WTC11 (cell line): ENCODE measurements around the gene SVIL. TPM values are rescaled to one million over a fixed set of nuclear protein-coding genes. Genes with fewer than 3 reads are reported as not detected.

Source experiments
- ATAC-seq: fragments of 200-7000 bp; cut with Tn5 transposase; 2 replicates; pipeline ENCODE4 v1.10.0; 2021; ENCODE audit warnings: mild to moderate bottlenecking, moderate library complexity
- CTCF ChIA-PET: fragments of 300-600 bp; sonication (Branson Sonifier 250); formaldehyde crosslinking; loops from one replicate; lab custom pipeline; 2021; ENCODE audit warnings: antibody characterized with exemption; lab: Charles Lee
- POLR2A ChIA-PET: fragments of 350-600 bp; sonication (Branson Sonifier 250); formaldehyde crosslinking; loops from one replicate; lab custom pipeline; 2021; ENCODE audit warnings: antibody characterized with exemption; lab: Charles Lee
- DNase-seq: peaks from one replicate; pipeline ENCODE4 v3.0.0; 2021; ENCODE audit warnings: low spot score
- H3K27ac Mint-ChIP-seq: 2 replicates; pipeline ENCODE4 v1.8.0; 2021; ENCODE audit warnings: mixed read lengths
- H3K27me3 Mint-ChIP-seq: 2 replicates; pipeline ENCODE4 v1.8.0; 2021; ENCODE audit warnings: low read depth, mild to moderate bottlenecking, moderate library complexity, mixed read lengths
- H3K36me3 Mint-ChIP-seq: 2 replicates; pipeline ENCODE4 v1.8.0; 2021; ENCODE audit warnings: mixed read lengths
- H3K4me1 Mint-ChIP-seq: 2 replicates; pipeline ENCODE4 v1.8.0; 2022; ENCODE audit warnings: mixed read lengths
- H3K4me3 Mint-ChIP-seq: 2 replicates; pipeline ENCODE4 v1.8.0; 2021; ENCODE audit warnings: mild to moderate bottlenecking, moderate library complexity, mixed read lengths
- H3K9me3 Mint-ChIP-seq: 2 replicates; pipeline ENCODE4 v1.8.0; 2021; ENCODE audit warnings: mixed read lengths
- EMX1 ChIP-seq: fragments of 250-450 bp; sonication (Bioruptor Pico); IDR thresholded peaks from 2 replicates; pipeline ENCODE4 v1.8.0; 2021; ENCODE audit warnings: mild to moderate bottlenecking
- FOXK1 ChIP-seq: sonication (generic); formaldehyde crosslinking; IDR thresholded peaks from 2 replicates; pipeline ENCODE4 v1.8.0; 2022; ENCODE audit warnings: mild to moderate bottlenecking, moderate library complexity, missing genetic modification reagents
- FOXP1 ChIP-seq: sonication (generic); formaldehyde crosslinking; IDR thresholded peaks from 2 replicates; pipeline ENCODE4 v1.8.0; 2022; ENCODE audit warnings: missing genetic modification reagents, mild to moderate bottlenecking, moderate library complexity, borderline replicate concordance
- GABPB1 ChIP-seq: sonication (generic); formaldehyde crosslinking; IDR thresholded peaks from 2 replicates; pipeline ENCODE4 v1.8.1; 2023; ENCODE audit warnings: mild to moderate bottlenecking, missing genetic modification reagents
- GTF2I ChIP-seq: fragments of 250-450 bp; sonication (Bioruptor Pico); conservative IDR thresholded peaks from 2 replicates; pipeline ENCODE4 v1.4.0; 2021; ENCODE audit warnings: mild to moderate bottlenecking
- JUN ChIP-seq: sonication (generic); formaldehyde crosslinking; IDR thresholded peaks from 2 replicates; pipeline ENCODE4 v1.8.0; 2023; ENCODE audit warnings: mild to moderate bottlenecking, missing genetic modification reagents
- NFE2L1 ChIP-seq: sonication (generic); formaldehyde crosslinking; IDR thresholded peaks from 2 replicates; pipeline ENCODE4 v1.8.1; 2023; ENCODE audit warnings: missing genetic modification reagents
- OVOL2 ChIP-seq: fragments of 250-450 bp; sonication (Bioruptor Pico); IDR thresholded peaks from 2 replicates; pipeline ENCODE4 v1.9.0; 2021; ENCODE audit warnings: mild to moderate bottlenecking, borderline replicate concordance
- PRRX2 ChIP-seq: fragments of 250-450 bp; sonication (Bioruptor Pico); IDR thresholded peaks from 2 replicates; pipeline ENCODE4 v1.8.0; 2021; ENCODE audit warnings: mild to moderate bottlenecking
- RELA ChIP-seq: sonication (generic); formaldehyde crosslinking; IDR thresholded peaks from 2 replicates; pipeline ENCODE4 v1.8.1; 2022; ENCODE audit warnings: missing genetic modification reagents, mild to moderate bottlenecking, borderline replicate concordance
- SMAD4 ChIP-seq: sonication (generic); formaldehyde crosslinking; IDR thresholded peaks from 2 replicates; pipeline ENCODE4 v1.8.0; 2022; ENCODE audit warnings: mild to moderate bottlenecking, missing genetic modification reagents
- SP1 ChIP-seq: sonication (generic); formaldehyde crosslinking; conservative IDR thresholded peaks from 2 replicates; pipeline ENCODE4 v1.8.1; 2022; ENCODE audit warnings: missing genetic modification reagents
- TEAD1 ChIP-seq: sonication (generic); formaldehyde crosslinking; IDR thresholded peaks from 2 replicates; pipeline ENCODE4 v1.8.0; 2022; ENCODE audit warnings: mild to moderate bottlenecking, missing genetic modification reagents
- TEAD4 ChIP-seq: sonication (generic); formaldehyde crosslinking; IDR thresholded peaks from 2 replicates; pipeline ENCODE4 v1.8.0; 2022; ENCODE audit warnings: mild to moderate bottlenecking, missing genetic modification reagents
- TP53 ChIP-seq: sonication (generic); formaldehyde crosslinking; IDR thresholded peaks from 2 replicates; pipeline ENCODE4 v1.8.1; 2023; ENCODE audit warnings: mild to moderate bottlenecking, missing genetic modification reagents
- ZBTB21 ChIP-seq: sonication (generic); formaldehyde crosslinking; IDR thresholded peaks from 2 replicates; pipeline ENCODE4 v1.8.1; 2023; ENCODE audit warnings: mild to moderate bottlenecking, missing genetic modification reagents, borderline replicate concordance
- ZNF138 ChIP-seq: sonication (generic); formaldehyde crosslinking; conservative IDR thresholded peaks from 2 replicates; pipeline ENCODE4 v1.8.1; 2022; ENCODE audit warnings: mild to moderate bottlenecking, moderate library complexity, missing genetic modification reagents
- ZNF232 ChIP-seq: sonication (generic); formaldehyde crosslinking; IDR thresholded peaks from 2 replicates; pipeline ENCODE4 v1.8.0; 2022; ENCODE audit warnings: mild to moderate bottlenecking, missing genetic modification reagents
- ZNF317 ChIP-seq: sonication (generic); formaldehyde crosslinking; IDR thresholded peaks from 2 replicates; pipeline ENCODE4 v1.8.1; 2023; ENCODE audit warnings: low read depth, mild to moderate bottlenecking, moderate library complexity, missing genetic modification reagents, borderline replicate concordance
- ZNF416 ChIP-seq: fragments of 250-450 bp; sonication (Bioruptor Pico); IDR thresholded peaks from 2 replicates; pipeline ENCODE4 v1.9.0; 2021; ENCODE audit warnings: mild to moderate bottlenecking, inconsistent platforms
- ZNF671 ChIP-seq: fragments of 250-450 bp; sonication (Bioruptor Pico); IDR thresholded peaks from 2 replicates; pipeline ENCODE4 v1.8.0; 2021; ENCODE audit warnings: mild to moderate bottlenecking
- total RNA-seq: library from RNA; stranded (reverse); gene quantifications from 3 replicates; pipeline ENCODE4 v1.2.3, GENCODE V29; 2021
- TF ChIP-seq, protein P1 (sequence below): sonication (generic); formaldehyde crosslinking; conservative IDR thresholded peaks from 2 replicates; pipeline ENCODE4 v1.8.1; 2022; ENCODE audit warnings: mild to moderate bottlenecking, missing genetic modification reagents
- TF ChIP-seq, protein P2 (sequence below): sonication (generic); formaldehyde crosslinking; IDR thresholded peaks from 2 replicates; pipeline ENCODE4 v1.8.0; 2023; ENCODE audit warnings: missing genetic modification reagents, mild to moderate bottlenecking, borderline replicate concordance
- TF ChIP-seq, protein P3 (sequence below): sonication (generic); formaldehyde crosslinking; IDR thresholded peaks from 2 replicates; pipeline ENCODE4 v1.8.1; 2023; ENCODE audit warnings: mild to moderate bottlenecking, missing genetic modification reagents, moderate library complexity
- TF ChIP-seq, protein P4 (sequence below): sonication (generic); formaldehyde crosslinking; IDR thresholded peaks from 2 replicates; pipeline ENCODE4 v1.8.0; 2022; ENCODE audit warnings: mild to moderate bottlenecking, missing genetic modification reagents
- TF ChIP-seq, protein P5 (sequence below): sonication (generic); formaldehyde crosslinking; IDR thresholded peaks from 2 replicates; pipeline ENCODE4 v1.8.1; 2022; ENCODE audit warnings: missing genetic modification reagents, borderline replicate concordance

Gene SVIL
- total RNA-seq, 1 experiment from 2014 or later: 27.1 TPM

DNA sequence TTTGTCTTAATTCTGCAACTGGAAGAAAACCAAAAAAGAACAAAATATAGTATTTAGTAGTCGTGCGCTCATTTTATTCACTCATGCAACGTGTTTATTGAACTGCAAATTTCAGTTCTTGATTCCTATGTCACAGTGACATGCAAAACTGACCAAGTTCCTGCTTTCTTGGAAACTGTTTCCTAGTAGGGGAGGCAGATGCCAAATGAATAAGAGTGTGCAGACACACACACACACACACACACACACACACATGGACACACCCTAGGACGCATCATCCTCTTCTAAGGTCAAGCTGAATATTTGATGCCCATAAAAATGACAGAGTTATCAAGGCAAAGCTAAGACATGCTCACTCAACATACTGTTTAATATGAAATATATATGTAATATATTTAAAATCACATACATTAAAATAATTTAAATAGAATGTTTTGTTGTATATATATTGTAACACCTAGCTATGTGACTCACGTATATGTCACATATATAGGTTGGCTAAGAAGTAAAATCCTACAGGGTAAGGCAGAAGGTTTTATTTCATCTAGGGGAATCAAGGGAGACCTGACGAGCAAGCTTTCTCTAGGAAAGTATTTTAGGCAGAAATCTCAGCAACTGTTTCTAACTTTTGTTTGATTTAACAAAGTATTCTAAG lies 79.6 kb downstream of the SVIL start:
- ChIA-PET POLR2A (no interaction called here), CTCF (interaction anchor here (1.2 to 5.1 kb wide), 5 partner anchors 13 to 42 kb away, joined by 3 to 29 read pairs (median 4); no protein-coding TSS in a partner anchor)
- Mint-ChIP-seq H3K36me3 (peaks cover 21% of the 10 kb centered on the region), H3K4me1 (peaks cover 25% of the 10 kb centered on the region), H3K27me3 (no peaks in the 10 kb centered on the region), H3K9me3 (no peaks in the 10 kb centered on the region), H3K27ac (0 out of 2 replicates have a peak overlapping the region, but pooled peaks have one; percentile 69), H3K4me3 (no peak overlapping the region)
- ATAC-seq: no peak
- DNase-seq: no peak
- TF ChIP-seq NFE2L1 (no peak), ZNF671 (CRISPR knock-in tag) (no peak)
- TF ChIP-seq, protein P1, sequence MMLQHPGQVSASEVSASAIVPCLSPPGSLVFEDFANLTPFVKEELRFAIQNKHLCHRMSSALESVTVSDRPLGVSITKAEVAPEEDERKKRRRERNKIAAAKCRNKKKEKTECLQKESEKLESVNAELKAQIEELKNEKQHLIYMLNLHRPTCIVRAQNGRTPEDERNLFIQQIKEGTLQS (CRISPR knock-in tag): no peak

DNA sequence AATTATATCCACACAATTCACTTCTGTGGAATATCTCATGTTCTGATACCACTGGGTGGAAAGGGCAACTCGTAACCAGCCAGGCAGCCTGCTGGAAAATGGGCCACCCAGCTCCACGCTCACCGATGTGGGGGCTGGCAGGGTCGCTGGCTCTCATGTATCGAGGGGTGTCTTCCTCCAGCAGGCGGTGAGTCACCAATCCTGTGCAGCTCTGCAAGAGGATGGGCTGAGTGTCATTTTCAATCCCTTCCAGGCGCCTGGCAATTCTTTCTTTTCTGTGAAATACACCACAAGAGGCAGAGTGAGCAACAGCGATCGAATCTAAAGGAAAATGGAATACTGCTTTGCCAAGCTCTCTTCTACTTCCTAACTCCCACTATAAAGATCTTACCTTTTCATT lies 80.1 kb downstream of the SVIL start:
- Mint-ChIP-seq H3K27ac (no peak overlapping the region), H3K9me3 (no peaks in the 10 kb centered on the region), H3K4me3 (no peak overlapping the region), H3K36me3 (peaks cover 23% of the 10 kb centered on the region), H3K27me3 (no peaks in the 10 kb centered on the region), H3K4me1 (peaks cover 25% of the 10 kb centered on the region)
- TF ChIP-seq RELA (CRISPR knock-in tag) (no peak), TEAD1 (no peak), EMX1 (CRISPR knock-in tag) (no peak), SMAD4 (CRISPR knock-in tag) (no peak), ZNF416 (CRISPR knock-in tag) (no peak), TP53 (CRISPR knock-in tag) (no peak), ZNF138 (no peak), JUN (CRISPR knock-in tag) (no peak)
- TF ChIP-seq, protein P2, sequence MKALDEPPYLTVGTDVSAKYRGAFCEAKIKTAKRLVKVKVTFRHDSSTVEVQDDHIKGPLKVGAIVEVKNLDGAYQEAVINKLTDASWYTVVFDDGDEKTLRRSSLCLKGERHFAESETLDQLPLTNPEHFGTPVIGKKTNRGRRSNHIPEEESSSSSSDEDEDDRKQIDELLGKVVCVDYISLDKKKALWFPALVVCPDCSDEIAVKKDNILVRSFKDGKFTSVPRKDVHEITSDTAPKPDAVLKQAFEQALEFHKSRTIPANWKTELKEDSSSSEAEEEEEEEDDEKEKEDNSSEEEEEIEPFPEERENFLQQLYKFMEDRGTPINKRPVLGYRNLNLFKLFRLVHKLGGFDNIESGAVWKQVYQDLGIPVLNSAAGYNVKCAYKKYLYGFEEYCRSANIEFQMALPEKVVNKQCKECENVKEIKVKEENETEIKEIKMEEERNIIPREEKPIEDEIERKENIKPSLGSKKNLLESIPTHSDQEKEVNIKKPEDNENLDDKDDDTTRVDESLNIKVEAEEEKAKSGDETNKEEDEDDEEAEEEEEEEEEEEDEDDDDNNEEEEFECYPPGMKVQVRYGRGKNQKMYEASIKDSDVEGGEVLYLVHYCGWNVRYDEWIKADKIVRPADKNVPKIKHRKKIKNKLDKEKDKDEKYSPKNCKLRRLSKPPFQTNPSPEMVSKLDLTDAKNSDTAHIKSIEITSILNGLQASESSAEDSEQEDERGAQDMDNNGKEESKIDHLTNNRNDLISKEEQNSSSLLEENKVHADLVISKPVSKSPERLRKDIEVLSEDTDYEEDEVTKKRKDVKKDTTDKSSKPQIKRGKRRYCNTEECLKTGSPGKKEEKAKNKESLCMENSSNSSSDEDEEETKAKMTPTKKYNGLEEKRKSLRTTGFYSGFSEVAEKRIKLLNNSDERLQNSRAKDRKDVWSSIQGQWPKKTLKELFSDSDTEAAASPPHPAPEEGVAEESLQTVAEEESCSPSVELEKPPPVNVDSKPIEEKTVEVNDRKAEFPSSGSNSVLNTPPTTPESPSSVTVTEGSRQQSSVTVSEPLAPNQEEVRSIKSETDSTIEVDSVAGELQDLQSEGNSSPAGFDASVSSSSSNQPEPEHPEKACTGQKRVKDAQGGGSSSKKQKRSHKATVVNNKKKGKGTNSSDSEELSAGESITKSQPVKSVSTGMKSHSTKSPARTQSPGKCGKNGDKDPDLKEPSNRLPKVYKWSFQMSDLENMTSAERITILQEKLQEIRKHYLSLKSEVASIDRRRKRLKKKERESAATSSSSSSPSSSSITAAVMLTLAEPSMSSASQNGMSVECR (CRISPR knock-in tag): no peak
- TF ChIP-seq, protein P3, sequence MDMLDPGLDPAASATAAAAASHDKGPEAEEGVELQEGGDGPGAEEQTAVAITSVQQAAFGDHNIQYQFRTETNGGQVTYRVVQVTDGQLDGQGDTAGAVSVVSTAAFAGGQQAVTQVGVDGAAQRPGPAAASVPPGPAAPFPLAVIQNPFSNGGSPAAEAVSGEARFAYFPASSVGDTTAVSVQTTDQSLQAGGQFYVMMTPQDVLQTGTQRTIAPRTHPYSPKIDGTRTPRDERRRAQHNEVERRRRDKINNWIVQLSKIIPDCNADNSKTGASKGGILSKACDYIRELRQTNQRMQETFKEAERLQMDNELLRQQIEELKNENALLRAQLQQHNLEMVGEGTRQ (CRISPR knock-in tag): no peak
- DNase-seq (no peak), ATAC-seq (peak; percentile 40)
- POLR2A ChIA-PET: no interaction called here
- CTCF ChIA-PET: interaction anchor here (0.7 to 5.1 kb wide), 6 partner anchors 8 to 42 kb away, joined by 3 to 29 read pairs (median 4); no protein-coding TSS in a partner anchor

DNA sequence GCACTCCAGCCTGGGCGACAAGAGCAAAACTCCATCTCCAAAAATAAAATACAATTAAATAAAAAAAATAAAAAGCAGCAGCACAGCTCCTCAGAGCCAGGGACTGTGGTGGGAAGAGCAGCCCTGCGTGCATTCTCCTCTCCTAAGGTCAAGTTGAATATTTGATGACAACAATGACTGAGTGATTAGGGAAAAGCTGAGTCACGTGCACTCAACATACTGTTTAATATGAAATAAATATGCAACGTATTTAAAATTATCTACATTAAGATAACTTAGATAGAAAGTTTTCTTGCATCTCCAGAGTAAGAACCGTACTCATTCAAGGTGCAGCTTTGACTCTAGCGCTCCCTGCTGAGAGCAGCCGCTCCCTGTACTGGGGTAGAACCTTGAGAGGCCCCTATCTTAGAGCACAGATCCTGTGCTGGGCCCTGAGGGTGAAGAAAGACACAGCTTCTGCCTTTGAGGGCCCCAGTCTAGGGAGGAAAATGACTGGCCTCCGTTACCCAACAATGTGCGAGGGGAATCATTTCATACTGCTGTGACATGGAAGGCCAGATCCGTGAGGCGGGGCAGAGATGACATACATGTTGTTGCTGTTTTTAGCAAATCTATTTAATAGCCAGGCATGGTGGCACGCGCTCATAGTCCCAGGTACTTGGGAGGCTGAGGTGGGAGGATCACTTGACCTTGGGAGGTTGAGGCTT lies 81.1 kb downstream of the SVIL start:
- ChIA-PET CTCF (interaction anchor here (1.2 to 5.1 kb wide), 4 partner anchors 19 to 41 kb away, joined by 3 to 29 read pairs (median 6); no protein-coding TSS in a partner anchor), POLR2A (no interaction called here)
- H3K27ac Mint-ChIP-seq: no peak overlapping the region
- ATAC-seq (no peak), DNase-seq (no peak)
- peaks cover 23% of the 10 kb centered on the region for H3K36me3 Mint-ChIP-seq
- no peak overlapping the region for H3K4me3 Mint-ChIP-seq
- no peaks in the 10 kb centered on the region for H3K9me3 Mint-ChIP-seq
- TF ChIP-seq, protein P4, sequence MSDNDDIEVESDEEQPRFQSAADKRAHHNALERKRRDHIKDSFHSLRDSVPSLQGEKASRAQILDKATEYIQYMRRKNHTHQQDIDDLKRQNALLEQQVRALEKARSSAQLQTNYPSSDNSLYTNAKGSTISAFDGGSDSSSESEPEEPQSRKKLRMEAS (CRISPR knock-in tag): no peak
- no peak for TF ChIP-seq EMX1 (CRISPR knock-in tag)
- no peak for TF ChIP-seq ZNF232 (CRISPR knock-in tag)
- no peak for TF ChIP-seq SMAD4 (CRISPR knock-in tag)
- TF ChIP-seq ZNF317 (CRISPR knock-in tag): no peak
- TF ChIP-seq TEAD4 (CRISPR knock-in tag): no peak
- no peak for TF ChIP-seq SP1 (CRISPR knock-in tag)
- TF ChIP-seq, protein P5, sequence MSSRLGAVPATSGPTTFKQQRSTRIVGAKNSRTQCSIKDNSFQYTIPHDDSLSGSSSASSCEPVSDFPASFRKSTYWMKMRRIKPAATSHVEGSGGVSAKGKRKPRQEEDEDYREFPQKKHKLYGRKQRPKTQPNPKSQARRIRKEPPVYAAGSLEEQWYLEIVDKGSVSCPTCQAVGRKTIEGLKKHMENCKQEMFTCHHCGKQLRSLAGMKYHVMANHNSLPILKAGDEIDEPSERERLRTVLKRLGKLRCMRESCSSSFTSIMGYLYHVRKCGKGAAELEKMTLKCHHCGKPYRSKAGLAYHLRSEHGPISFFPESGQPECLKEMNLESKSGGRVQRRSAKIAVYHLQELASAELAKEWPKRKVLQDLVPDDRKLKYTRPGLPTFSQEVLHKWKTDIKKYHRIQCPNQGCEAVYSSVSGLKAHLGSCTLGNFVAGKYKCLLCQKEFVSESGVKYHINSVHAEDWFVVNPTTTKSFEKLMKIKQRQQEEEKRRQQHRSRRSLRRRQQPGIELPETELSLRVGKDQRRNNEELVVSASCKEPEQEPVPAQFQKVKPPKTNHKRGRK (CRISPR knock-in tag): no peak
- TF ChIP-seq GABPB1: no peak
- TF ChIP-seq FOXP1 (CRISPR knock-in tag): no peak
- TF ChIP-seq ZBTB21: no peak
- TF ChIP-seq PRRX2 (CRISPR knock-in tag): no peak
- TF ChIP-seq FOXK1 (CRISPR knock-in tag): no peak
- TF ChIP-seq GTF2I (CRISPR knock-in tag): no peak
- no peak for TF ChIP-seq OVOL2 (CRISPR knock-in tag)
- peaks cover 25% of the 10 kb centered on the region for H3K4me1 Mint-ChIP-seq
- H3K27me3 Mint-ChIP-seq: no peaks in the 10 kb centered on the region
